ACC112 (cell line): ENCODE measurements around the gene SEMA6B.
"Not testable (repeated sequence)": the region's sequence is repeated elsewhere in the genome, so short reads cannot be mapped to it uniquely, and the experiment has no call there.

ENCODE experiments used
- H2AFZ ChIP-seq: fragments of 200-600 bp; sonication (generic); one replicate; pipeline ENCODE4 v1.6.0; 2017; ENCODE audit warnings: antibody characterized with exemption, low read length; ENCODE audit not compliant: unreplicated experiment
- H3K27ac ChIP-seq: fragments of 200-600 bp; sonication (generic); 2 replicates; pipeline ENCODE4 v1.5.1; 2014; ENCODE audit warnings: low read depth, mild to moderate bottlenecking, antibody characterized with exemption, low read length, moderate library complexity
- H3K27me3 ChIP-seq: fragments of 200-600 bp; sonication (generic); 2 replicates; pipeline ENCODE4 v1.6.1; 2014; ENCODE audit warnings: mild to moderate bottlenecking, antibody characterized with exemption, low read length, moderate library complexity, mixed read lengths; ENCODE audit not compliant: insufficient read depth
- H3K36me3 ChIP-seq: fragments of 200-600 bp; sonication (generic); 2 replicates; pipeline ENCODE4 v1.6.1; 2016; ENCODE audit warnings: mild to moderate bottlenecking, antibody characterized with exemption, low read length, moderate library complexity, mixed read lengths; ENCODE audit not compliant: insufficient read depth
- H3K4me1 ChIP-seq: fragments of 200-600 bp; sonication (generic); one replicate; pipeline ENCODE4 v1.6.1; 2016; ENCODE audit warnings: low read length, mixed read lengths; ENCODE audit not compliant: insufficient read depth, unreplicated experiment, control insufficient read depth
- H3K4me3 ChIP-seq: fragments of 200-600 bp; sonication (generic); 2 replicates; pipeline ENCODE4 v1.5.1; 2014; ENCODE audit warnings: mild to moderate bottlenecking, low read depth, low read length
- H3K79me2 ChIP-seq: fragments of 200-600 bp; sonication (generic); one replicate; pipeline ENCODE4 v1.6.0; 2016; ENCODE audit warnings: low read length; ENCODE audit not compliant: control insufficient read depth, unreplicated experiment, insufficient read depth

Gene SEMA6B

GRCh38 chr19:4533835-4534424 lies 25.6 kb downstream of the SEMA6B start:
- Histone ChIP-seq H3K79me2 (no peaks in the 10 kb centered on the region), H3K27ac (no peak overlapping the region), H3K27me3 (no peaks in the 10 kb centered on the region), H2AFZ (no peak overlapping the region), H3K4me1 (no peaks in the 10 kb centered on the region), H3K4me3 (no peak overlapping the region), H3K36me3 (no peaks in the 10 kb centered on the region)

GRCh38 chr19:4533334-4533733 lies 26.1 kb downstream of the SEMA6B start:
- Histone ChIP-seq H3K79me2 (no peaks in the 10 kb centered on the region), H3K4me3 (no peak overlapping the region), H3K27ac (no peak overlapping the region), H2AFZ (no peak overlapping the region), H3K4me1 (no peaks in the 10 kb centered on the region), H3K27me3 (no peaks in the 10 kb centered on the region), H3K36me3 (no peaks in the 10 kb centered on the region)

- Histone ChIP-seq H3K4me1 (no peaks in the 10 kb centered on the region), H3K4me3 (no peak overlapping the region), H3K79me2 (no peaks in the 10 kb centered on the region), H3K27ac (no peak overlapping the region), H3K27me3 (no peaks in the 10 kb centered on the region), H2AFZ (no peak overlapping the region), H3K36me3 (no peaks in the 10 kb centered on the region)
Observed at GRCh38 chr19:4531562-4532165, 27.8 kb downstream of the SEMA6B start.

- no peaks in the 10 kb centered on the region for H3K36me3 ChIP-seq
- no peak overlapping the region for H3K4me3 ChIP-seq
- no peaks in the 10 kb centered on the region for H3K27me3 ChIP-seq
- no peaks in the 10 kb centered on the region for H3K79me2 ChIP-seq
- no peak overlapping the region for H3K27ac ChIP-seq
- no peaks in the 10 kb centered on the region for H3K4me1 ChIP-seq
- H2AFZ ChIP-seq = no peak overlapping the region
Observed at GRCh38 chr19:4529924-4530522, 29.5 kb downstream of the SEMA6B start.

GRCh38 chr19:4528843-4529242 lies 30.6 kb downstream of the SEMA6B start:
- no peaks in the 10 kb centered on the region for H3K4me1 ChIP-seq
- no peaks in the 10 kb centered on the region for H3K36me3 ChIP-seq
- H3K79me2 ChIP-seq = no peaks in the 10 kb centered on the region
- H3K4me3 ChIP-seq = no peak overlapping the region
- H2AFZ ChIP-seq = no peak overlapping the region
- no peak overlapping the region for H3K27ac ChIP-seq
- H3K27me3 ChIP-seq = no peaks in the 10 kb centered on the region

GRCh38 chr19:4527377-4527776 lies 32.1 kb downstream of the SEMA6B start:
- not testable (repeated sequence) for H3K27ac ChIP-seq, H3K4me3 ChIP-seq, H3K4me1 ChIP-seq, H3K27me3 ChIP-seq, H3K36me3 ChIP-seq, H2AFZ ChIP-seq, H3K79me2 ChIP-seq

GRCh38 chr19:4525563-4526002 lies 33.9 kb downstream of the SEMA6B start:
- no peaks in the 10 kb centered on the region for H3K79me2 ChIP-seq
- peaks cover 16% of the 10 kb centered on the region for H3K4me1 ChIP-seq
- H2AFZ ChIP-seq = no peak overlapping the region
- H3K27me3 ChIP-seq = no peaks in the 10 kb centered on the region
- H3K27ac ChIP-seq = no peak overlapping the region
- H3K36me3 ChIP-seq = no peaks in the 10 kb centered on the region
- H3K4me3 ChIP-seq = no peak overlapping the region

- H3K27ac ChIP-seq = no peak overlapping the region
- H3K4me1 ChIP-seq = peaks cover 16% of the 10 kb centered on the region
- H2AFZ ChIP-seq = no peak overlapping the region
- no peak overlapping the region for H3K4me3 ChIP-seq
- no peaks in the 10 kb centered on the region for H3K36me3 ChIP-seq
- H3K79me2 ChIP-seq = no peaks in the 10 kb centered on the region
- no peaks in the 10 kb centered on the region for H3K27me3 ChIP-seq
Observed at GRCh38 chr19:4524808-4525562, 34.5 kb downstream of the SEMA6B start.

GRCh38 chr19:4523306-4524110 lies 36.0 kb downstream of the SEMA6B start:
- no peak overlapping the region for H3K4me3 ChIP-seq
- peaks cover 17% of the 10 kb centered on the region for H3K4me1 ChIP-seq
- no peak overlapping the region for H3K27ac ChIP-seq
- no peaks in the 10 kb centered on the region for H3K27me3 ChIP-seq
- no peaks in the 10 kb centered on the region for H3K79me2 ChIP-seq
- H2AFZ ChIP-seq = no peak overlapping the region
- H3K36me3 ChIP-seq = no peaks in the 10 kb centered on the region

GRCh38 chr19:4522291-4523002 lies 37.0 kb downstream of the SEMA6B start:
- Histone ChIP-seq H3K27ac (no peak overlapping the region), H3K36me3 (no peaks in the 10 kb centered on the region)

More at GRCh38 chr19:4522291-4523002, 37.0 kb downstream of the SEMA6B start:
- no peak overlapping the region for H2AFZ ChIP-seq
- H3K4me3 ChIP-seq = no peak overlapping the region
- H3K4me1 ChIP-seq = peaks cover 21% of the 10 kb centered on the region
- H3K27me3 ChIP-seq = no peaks in the 10 kb centered on the region
- H3K79me2 ChIP-seq = no peaks in the 10 kb centered on the region
